GM12878 (cell line): ENCODE measurements around the gene ERFL. TPM values are rescaled to one million over a fixed set of nuclear protein-coding genes. Genes with fewer than 3 reads are reported as not detected.

Source experiments
- ATAC-seq: fragments of 200-7000 bp; cut with Tn5 transposase; 3 replicates; pipeline ENCODE4 v1.9.1; 2020; ENCODE audit warnings: mild to moderate bottlenecking, moderate library complexity
- BruUV-seq: library from RNA; stranded (reverse); fragments of 400-500 nt; replicated peaks from 2 replicates; lab custom pipeline; 2021; lab: Mats Ljungman, UMichigan
- CTCF ChIA-PET: fragments of 300-600 bp; sonication (Branson Sonifier 250); formaldehyde crosslinking; extraction: SDS; loops from one replicate; lab custom pipeline; 2021; ENCODE audit warnings: inconsistent platforms; lab: Yijun Ruan, JAX
- POLR2A ChIA-PET: fragments of 350-600 bp; formaldehyde crosslinking; extraction: SDS; loops from one replicate; lab custom pipeline; 2021; ENCODE audit warnings: inconsistent platforms; lab: Charles Lee
- RAD21 ChIA-PET: fragments of 300-600 bp; sonication (Branson Sonifier 250); formaldehyde crosslinking; loops from one replicate; lab custom pipeline; 2023; ENCODE audit warnings: antibody characterized with exemption; ENCODE audit not compliant: unreplicated experiment; lab: Charles Lee
- SMC1A ChIA-PET: fragments of 300-600 bp; sonication (Branson Sonifier 250); formaldehyde crosslinking; loops from one replicate; lab custom pipeline; 2023; ENCODE audit not compliant: unreplicated experiment, uncharacterized antibody; lab: Charles Lee
- DNase-seq: peaks from one replicate; pipeline ENCODE4 v3.0.0-alpha.2; 2011; ENCODE audit warnings: low read depth, low spot score
- FAIRE-seq: peaks from 3 replicates; lab custom pipeline; 2011; peaks lifted over from hg19 to GRCh38; lab: Jason Lieb, UNC
- H2AFZ ChIP-seq: 2 replicates; pipeline ENCODE4 v1.6.0; 2011; ENCODE audit warnings: low read depth, low read length, control low read depth; ENCODE audit not compliant: control insufficient read depth
- H3K27ac ChIP-seq: 2 replicates; pipeline ENCODE4 v1.5.1; 2011; ENCODE audit warnings: control low read depth; ENCODE audit not compliant: control insufficient read depth, insufficient read depth
- H3K27me3 ChIP-seq, 2 experiments: replicated peaks in 1 of 2; 2 replicates each; pipeline versions ENCODE4 v1.6.0 to v1.6.1; 2011; ENCODE audit warnings: low read length in 1 of 2; ENCODE audit not compliant: control insufficient read depth in 2 of 2, insufficient read depth in 2 of 2
- H3K36me3 ChIP-seq, 2 experiments: 2 replicates each; pipeline ENCODE4 v1.5.1; 2011; ENCODE audit warnings: low read length in 1 of 2; ENCODE audit not compliant: control insufficient read depth in 2 of 2, insufficient read depth in 2 of 2
- H3K4me1 ChIP-seq: 2 replicates; pipeline ENCODE4 v1.6.1; 2011; ENCODE audit warnings: mild to moderate bottlenecking, low read length, moderate library complexity, mixed read lengths; ENCODE audit not compliant: control insufficient read depth, insufficient read depth
- H3K4me2 ChIP-seq: 2 replicates; pipeline ENCODE4 v1.6.0; 2011; ENCODE audit warnings: control low read depth; ENCODE audit not compliant: control insufficient read depth, insufficient read depth
- H3K4me3 ChIP-seq: fragments of 200-600 bp; sonication (generic); 2 replicates; pipeline ENCODE4 v1.5.1; 2016
- H3K79me2 ChIP-seq: 2 replicates; pipeline ENCODE4 v1.6.0; 2011; ENCODE audit warnings: low read length; ENCODE audit not compliant: control insufficient read depth, insufficient read depth
- H3K9ac ChIP-seq: 2 replicates; pipeline ENCODE4 v1.8.0; 2011; ENCODE audit warnings: low read length, control low read depth, mixed read lengths; ENCODE audit not compliant: control insufficient read depth, insufficient read depth
- H3K9me3 ChIP-seq: replicated peaks from 3 replicates; pipeline ENCODE4 v1.5.1; 2011; ENCODE audit warnings: mild to moderate bottlenecking, low read length; ENCODE audit not compliant: control insufficient read depth, insufficient read depth
- H4K20me1 ChIP-seq: 2 replicates; pipeline ENCODE4 v1.6.0; 2011; ENCODE audit not compliant: control insufficient read depth, insufficient read depth
- DPF2 ChIP-seq: fragments of 450-650 bp; IDR thresholded peaks from 2 replicates; pipeline ENCODE4 v1.6.1; 2017; ENCODE audit warnings: mild to moderate bottlenecking
- ETV6 ChIP-seq, 2 experiments: fragments of 450-650 bp in 1 of 2; IDR thresholded peaks in 1 of 2; conservative IDR thresholded peaks in 1 of 2; 2 replicates each; pipeline ENCODE4 v1.6.1; 2014; ENCODE audit warnings: antibody characterized with exemption in 1 of 2, borderline replicate concordance in 1 of 2, low read depth in 1 of 2, mild to moderate bottlenecking in 1 of 2, moderate library complexity in 1 of 2
- PAX5 ChIP-seq: IDR thresholded peaks from 2 replicates; pipeline ENCODE4 v1.6.1; 2011; ENCODE audit warnings: low read depth, low read length, borderline replicate concordance
- ZBTB11 ChIP-seq: fragments of 450-650 bp; formaldehyde crosslinking; IDR thresholded peaks from 2 replicates; pipeline ENCODE4 v1.5.0; 2022; ENCODE audit warnings: mild to moderate bottlenecking, missing genetic modification characterization
- WGBS: methylation state at CpG from one replicate; pipeline ENCODE4 v1.1.6; 2016; ENCODE audit warnings: low lambda C conversion rate; ENCODE audit not compliant: insufficient replicate concordance, insufficient coverage; ENCODE audit errors: missing lambda C conversion rate; 5-methylcytosine and 5-hydroxymethylcytosine counted together
- in situ Hi-C: fragments of 300-500 bp; cut with MboI; formaldehyde crosslinking; loops from 9 replicates; pipeline ENCODE4 v1.14.3; 2018; ENCODE audit warnings: mixed read lengths
- intact Hi-C: fragments of 100-400 bp; cut with micrococcal nuclease; formaldehyde crosslinking; loops from one replicate; pipeline ENCODE4 v1.14.2; 2022; ENCODE audit not compliant: unreplicated experiment
- polyA plus RNA-seq, 11 experiments: library from polyadenylated mRNA; depleted of rRNA in 4 of 11; unstranded in 6 of 11; stranded (reverse) in 5 of 11; fragments of >200 nt; fragmentation: Nextera tagmentation in 4 of 11; fragmentation: Illumina TruSeq in 1 of 11; extraction: Ambion mirVana in 4 of 11; extraction: Trizol in 1 of 11; gene quantifications; 1 replicate in 1 of 11; 2 replicates in 10 of 11; pipeline versions ENCODE4 v1.2.1 to v1.2.3, GENCODE V29; 2011 to 2016; ENCODE audit warnings: inconsistent platforms in 2 of 11, missing spikeins in 2 of 11, low read depth in 1 of 11
- total RNA-seq, 4 experiments: library from RNA; depleted of rRNA in 3 of 4; stranded (reverse); fragments of >200 nt in 3 of 4; fragmentation: Illumina TruSeq in 1 of 4; extraction: Trizol in 1 of 4; gene quantifications; 2 replicates each; pipeline versions ENCODE4 v1.2.1 to v1.2.3, GENCODE V29; 2013 to 2021

The ERFL gene
- total and polyA plus RNA-seq, 10 of the 15 experiments (the other 5 are each of a cell fraction or from before 2014, with no cell fraction given), result 0.04 to 0.10 (median 0.05) TPM; not detected in 7

GRCh38 chr19:41965106-41965505 is 36.9 kb upstream of the ERFL start:
- POLR2A ChIA-PET, result no interaction called here
- in situ Hi-C loops, result no loop called here

GRCh38 chr19:41960973-41961372 is 32.7 kb upstream of the ERFL start:
- no peak for DNase-seq
- POLR2A ChIA-PET, result no interaction called here
- no peak overlapping the region for H3K9ac ChIP-seq
- CTCF ChIA-PET, result interaction anchor here (0.7 to 4.8 kb wide), 2 partner anchors 167 to 406 kb away, joined by 3 to 51 read pairs; partner anchors contain the start of gene CEACAM3
- no peaks in the 10 kb centered on the region for H3K9me3 ChIP-seq
- BruUV-seq, result no TSS peak
- H3K27me3 ChIP-seq, result no peaks in the 10 kb centered on the region
- in situ Hi-C loops, result no loop called here
- RAD21 ChIA-PET, result no interaction called here
- H3K4me3 ChIP-seq, result no peak overlapping the region
- H3K36me3 ChIP-seq, result no peaks in the 10 kb centered on the region
- H2AFZ ChIP-seq, result no peak overlapping the region
- SMC1A ChIA-PET, result no interaction called here
- 76% methylated on average over 5 of the region's 5 CpGs for WGBS
- intact Hi-C loops, result no loop called here
- TF ChIP-seq PAX5 (no peak), DPF2 (no peak), ZBTB11 (CRISPR knock-in tag) (no peak)
- TF ChIP-seq, all 136 proteins: peak for 0
- no peak for FAIRE-seq
- no peak overlapping the region for H3K27ac ChIP-seq
- no peaks in the 10 kb centered on the region for H4K20me1 ChIP-seq
- no peak overlapping the region for H3K4me2 ChIP-seq
- ATAC-seq, result no peak
- H3K79me2 ChIP-seq, result no peaks in the 10 kb centered on the region
- peaks cover 12% of the 10 kb centered on the region for H3K4me1 ChIP-seq

More at GRCh38 chr19:41965106-41965505, 36.9 kb upstream of the ERFL start:
- ChIA-PET RAD21 (interaction anchor here (0.7 kb wide), 1 partner anchor 24 kb away, joined by 3 read pairs; no protein-coding TSS in a partner anchor), SMC1A (no interaction called here), CTCF (interaction anchor here (0.6 to 1.0 kb wide), 3 partner anchors 70 to 1614 kb away, joined by 3 to 4 read pairs (median 3); no protein-coding TSS in a partner anchor)
- H3K4me1 ChIP-seq, result no peaks in the 10 kb centered on the region
- no peaks in the 10 kb centered on the region for H3K36me3 ChIP-seq
- no peak overlapping the region for H3K9ac ChIP-seq
- H3K27ac ChIP-seq, result no peak overlapping the region
- no peak for DNase-seq
- H4K20me1 ChIP-seq, result no peaks in the 10 kb centered on the region
- WGBS, result 11% methylated on average over 3 of the region's 5 CpGs
- no peaks in the 10 kb centered on the region; a peak in 3 of 4 replicates for H3K27me3 ChIP-seq
- no peak overlapping the region for H3K4me2 ChIP-seq
- BruUV-seq, result no TSS peak
- no peak for FAIRE-seq
- intact Hi-C loops, result no loop called here
- H3K79me2 ChIP-seq, result no peaks in the 10 kb centered on the region
- no peak overlapping the region for H2AFZ ChIP-seq
- no peaks in the 10 kb centered on the region for H3K9me3 ChIP-seq
- H3K4me3 ChIP-seq, result no peak overlapping the region
- no peak for TF ChIP-seq ETV6 (conservative IDR thresholded peaks at IDR 0.05 in 1 of 2, IDR thresholded peaks at IDR 0.05 in 1 of 2; ENCODE audit: borderline replicate concordance in 1 of 2, low read depth in 1 of 2)
- ATAC-seq, result no peak
